Measurements from ENCODE around the gene KCTD16.

KCTD16 gene

DNA sequence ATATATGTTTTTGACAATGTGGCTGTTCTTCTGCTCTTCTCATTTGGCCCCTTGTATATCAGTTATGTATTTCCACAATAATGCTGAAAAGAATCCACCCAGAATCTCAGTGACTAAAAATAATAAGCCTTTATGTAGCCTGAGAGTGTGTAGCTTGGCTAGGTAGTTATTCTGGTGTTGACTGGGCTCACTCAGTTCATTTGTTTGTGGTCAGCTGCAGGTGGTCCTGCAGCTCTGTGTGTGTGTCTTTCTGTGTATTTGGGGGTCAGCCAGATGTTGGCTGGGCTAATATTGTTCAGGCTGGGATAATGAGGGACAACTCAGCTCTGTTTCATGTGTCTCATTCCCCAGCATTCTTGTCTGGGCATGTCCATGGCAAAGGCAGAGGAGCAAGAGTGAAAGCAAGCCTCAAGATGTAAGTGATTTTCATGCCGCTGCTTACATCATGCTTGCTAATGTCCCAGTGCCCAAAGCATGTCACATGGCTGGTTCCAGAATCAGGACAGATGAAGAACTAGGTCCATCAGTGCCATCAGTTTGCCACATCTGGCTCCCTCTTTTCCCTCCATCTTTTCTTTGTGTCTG is 162.8 kb downstream of the KCTD16 start:
- DNase-seq (ENCODE audit: low spot score) = no peak

DNA sequence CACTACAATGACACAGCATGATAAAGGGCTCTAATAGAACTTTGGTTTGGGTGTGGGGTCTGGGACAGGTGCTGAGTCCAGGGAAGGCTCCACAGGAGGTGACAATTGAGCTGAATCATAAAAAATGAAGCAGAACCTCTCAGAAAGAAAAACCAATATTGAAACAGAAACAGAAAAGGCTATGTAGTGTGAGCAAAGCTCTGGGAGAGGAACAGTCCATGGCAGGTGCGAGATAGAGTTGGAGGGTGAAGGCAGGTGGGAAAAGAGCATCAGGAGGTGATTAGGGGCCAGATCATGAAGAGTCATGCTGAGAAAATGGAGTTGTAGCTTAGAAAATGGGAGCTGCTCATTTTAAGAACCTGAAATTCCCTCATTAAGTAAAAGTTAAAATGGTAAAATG is 164.9 kb downstream of the KCTD16 start:
- no peak for DNase-seq (ENCODE audit: low spot score)

DNA sequence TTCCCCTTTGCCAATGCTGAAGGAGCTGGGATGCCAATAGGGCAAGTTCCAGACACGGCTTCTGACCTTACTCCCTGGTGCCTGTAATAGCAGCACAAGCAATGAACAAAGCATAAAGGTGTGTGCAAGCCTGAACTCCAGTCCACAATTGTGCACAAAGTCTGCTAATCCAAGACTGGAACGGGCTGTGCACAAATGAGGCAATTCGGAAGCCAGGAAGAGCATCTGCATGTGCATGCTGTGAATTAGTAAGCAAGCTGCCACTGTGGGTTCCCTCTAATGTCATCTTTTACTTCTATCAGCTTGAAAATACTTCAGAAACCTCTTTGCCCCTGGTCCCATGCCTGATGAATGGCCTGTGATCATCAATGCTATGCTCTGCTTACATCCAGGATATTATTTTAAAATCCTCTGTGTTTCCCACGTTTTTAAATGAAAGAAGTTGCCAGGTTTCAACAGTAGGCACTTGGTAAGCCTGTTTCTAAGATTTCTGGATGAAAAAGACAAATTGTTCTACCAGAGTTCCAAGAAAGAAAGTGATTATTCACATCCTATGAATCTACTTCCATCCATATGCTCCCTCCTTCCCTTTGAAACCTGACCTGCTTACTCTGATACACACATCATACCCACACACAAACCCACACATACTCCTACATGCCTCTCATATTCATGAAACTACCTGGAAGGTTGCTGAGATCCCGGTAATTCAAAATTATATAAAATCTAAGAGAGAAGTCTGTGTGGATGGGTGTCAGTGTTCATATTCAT is 165.7 kb downstream of the KCTD16 start:
- no peak for DNase-seq (ENCODE audit: low spot score)

DNA sequence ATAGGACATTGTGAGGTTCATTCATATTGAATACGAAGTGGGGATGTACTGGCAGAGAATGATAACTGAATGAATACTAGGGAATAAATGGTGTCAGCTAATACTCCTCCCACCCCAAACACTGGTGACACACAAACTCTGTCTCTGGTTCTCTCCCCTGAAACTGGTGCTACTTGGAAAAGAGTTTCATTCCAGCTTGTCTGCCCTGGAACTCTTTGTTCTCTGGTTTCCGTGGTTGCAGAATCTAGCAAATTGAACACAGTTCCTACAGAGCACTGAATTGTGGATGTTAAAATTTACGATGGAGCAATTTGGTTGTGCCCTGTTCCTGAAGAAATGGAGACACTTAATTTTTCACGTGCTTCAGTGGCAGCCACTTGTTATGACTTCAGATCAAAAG is 181.7 kb downstream of the KCTD16 start:
- no peak for DNase-seq (ENCODE audit: low spot score)

DNA sequence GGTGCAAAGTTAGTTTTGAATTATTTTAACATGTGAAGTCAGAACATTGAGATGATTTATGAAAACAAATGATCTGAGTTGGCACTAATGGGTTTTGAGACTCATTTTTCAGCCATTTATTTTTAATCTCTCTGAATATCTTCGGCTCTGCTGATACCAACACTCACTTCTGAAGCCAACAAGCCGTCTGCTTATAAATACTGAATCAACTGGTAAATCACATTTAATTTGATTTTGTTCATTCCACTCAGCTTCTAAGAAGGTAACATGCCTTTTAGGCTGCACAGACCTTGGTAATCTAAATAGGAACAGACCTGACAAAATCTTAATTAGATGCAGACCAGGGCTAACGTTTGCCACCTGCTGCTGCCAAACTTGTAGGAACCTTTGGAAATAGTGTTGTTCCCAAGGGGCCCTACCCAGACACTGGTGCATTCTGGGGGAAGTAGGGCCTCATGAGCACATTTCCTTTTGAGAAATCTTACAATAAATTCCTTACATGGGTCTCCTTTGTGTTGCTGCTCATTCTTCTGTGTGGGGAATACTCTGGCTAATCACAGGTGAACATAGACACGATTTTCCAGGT is 182.2 kb downstream of the KCTD16 start:
- no peak for DNase-seq (ENCODE audit: low spot score)

DNA sequence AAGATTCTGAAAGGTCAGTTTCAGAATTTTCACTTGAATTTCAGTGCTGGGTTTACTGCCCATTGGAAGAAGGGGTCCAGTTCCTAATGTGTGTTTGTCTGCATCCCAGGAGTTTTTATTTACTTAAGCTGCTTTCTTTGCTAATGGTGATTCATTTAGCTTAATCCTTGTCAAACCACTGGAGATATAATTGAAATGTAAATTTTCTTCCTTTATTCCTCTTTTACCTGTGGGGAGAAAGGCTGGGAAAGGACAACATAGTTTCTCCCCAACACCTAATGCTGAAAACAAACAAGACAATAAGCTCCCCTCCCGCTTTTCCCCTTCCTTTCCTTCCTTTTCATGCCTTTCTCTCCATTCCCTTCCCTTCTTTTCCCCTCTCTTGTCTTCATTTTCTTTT is 185.8 kb downstream of the KCTD16 start:
- no peak for DNase-seq (ENCODE audit: low spot score)

DNA sequence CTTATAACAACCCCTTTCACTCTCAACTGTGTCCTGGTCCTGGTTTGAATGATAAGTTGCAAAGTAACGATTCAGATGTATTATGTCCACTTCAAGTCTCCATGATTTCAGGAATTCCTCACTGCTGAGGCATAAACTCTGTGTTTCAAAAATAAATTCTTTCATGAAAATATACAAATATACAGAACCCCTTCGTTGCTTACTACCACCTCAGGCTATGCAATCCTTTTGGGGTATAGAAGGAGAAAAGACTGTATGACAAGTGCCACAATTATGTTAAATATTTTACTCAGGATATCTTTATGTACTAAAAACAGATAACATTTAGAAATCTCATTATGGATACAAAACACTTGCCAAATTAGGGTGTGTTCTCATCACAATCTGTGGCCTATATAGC is 190.7 kb downstream of the KCTD16 start:
- no peak for DNase-seq (ENCODE audit: low spot score)

DNA sequence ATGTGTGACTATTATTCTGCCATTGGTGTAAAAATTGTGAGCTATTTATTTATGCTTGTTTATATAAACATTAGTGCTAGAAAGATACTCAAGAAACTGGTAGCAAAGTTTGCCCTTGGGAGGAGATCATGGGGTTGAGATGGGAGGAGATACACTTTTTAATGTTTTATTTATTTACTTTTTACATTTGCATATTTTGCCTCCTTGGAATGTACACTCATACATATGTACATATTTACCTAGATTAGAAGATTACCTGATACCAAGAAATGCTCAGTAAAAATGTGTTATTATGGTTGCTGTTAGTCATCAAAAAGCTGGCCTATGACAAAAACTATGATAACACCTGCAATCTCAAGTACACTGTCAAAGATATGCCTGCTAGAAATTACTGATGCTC is 195.2 kb downstream of the KCTD16 start:
- no peak for DNase-seq (ENCODE audit: low spot score)

DNA sequence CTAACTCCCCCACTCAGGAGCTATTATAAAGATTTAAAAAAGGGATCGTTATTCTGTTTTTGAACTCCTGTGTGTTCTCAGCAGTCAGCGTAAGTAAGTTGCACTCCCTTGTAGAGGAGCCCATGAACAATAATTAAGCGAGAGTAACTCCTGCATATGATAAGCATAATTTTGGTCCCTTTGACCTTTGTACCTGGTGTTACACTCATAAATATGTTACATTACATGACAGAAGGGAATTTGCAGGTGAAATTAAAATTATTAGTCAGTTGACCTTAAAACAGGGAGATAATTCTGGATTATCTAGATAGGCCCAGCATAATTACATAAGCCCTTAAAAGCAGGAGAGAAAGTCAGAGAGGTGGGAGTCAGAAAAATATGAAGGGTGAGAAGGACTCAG is 197.3 kb downstream of the KCTD16 start:
- DNase-seq (ENCODE audit: low spot score) = no peak

DNA sequence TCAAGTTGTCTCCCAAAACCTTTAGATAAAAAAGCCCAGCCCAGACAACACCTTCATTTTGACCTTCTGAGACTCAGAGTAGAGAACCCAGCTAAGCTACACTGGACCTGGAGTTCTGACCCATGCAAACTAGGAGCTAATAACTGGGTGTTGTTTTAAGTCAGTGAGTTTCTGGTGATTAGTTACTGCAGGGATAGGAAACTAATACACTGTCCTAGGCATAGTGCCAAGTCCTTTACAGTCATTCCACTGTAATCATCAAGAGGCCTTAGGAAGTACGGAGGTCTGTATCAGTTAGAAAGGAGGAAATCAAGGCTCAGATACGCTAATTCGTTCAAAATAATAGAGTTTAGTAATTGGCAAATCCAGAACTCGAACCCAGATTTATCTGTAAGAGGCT is 197.9 kb downstream of the KCTD16 start:
- DNase-seq (ENCODE audit: low spot score) = no peak

DNA sequence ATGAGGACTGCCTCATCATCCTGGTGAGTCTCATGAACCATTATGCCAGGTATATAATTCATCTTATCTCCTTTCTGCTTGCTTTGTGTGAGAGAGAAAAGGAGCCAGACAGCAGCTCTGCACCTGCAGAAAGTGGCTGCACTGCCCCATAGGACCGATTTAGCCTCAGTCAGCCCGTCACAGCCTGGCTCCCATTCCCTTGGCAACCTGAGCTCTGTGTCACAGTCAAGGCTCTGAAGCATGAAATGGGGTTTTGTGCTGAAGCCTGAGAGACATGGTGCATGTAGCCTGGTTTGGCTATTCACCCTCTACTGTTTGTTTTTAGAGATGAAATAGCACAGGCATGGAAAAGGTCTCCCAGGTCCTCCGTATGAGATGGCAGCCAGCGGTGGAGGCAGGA is 198.3 kb downstream of the KCTD16 start:
- DNase-seq (ENCODE audit: low spot score) = no peak

DNA sequence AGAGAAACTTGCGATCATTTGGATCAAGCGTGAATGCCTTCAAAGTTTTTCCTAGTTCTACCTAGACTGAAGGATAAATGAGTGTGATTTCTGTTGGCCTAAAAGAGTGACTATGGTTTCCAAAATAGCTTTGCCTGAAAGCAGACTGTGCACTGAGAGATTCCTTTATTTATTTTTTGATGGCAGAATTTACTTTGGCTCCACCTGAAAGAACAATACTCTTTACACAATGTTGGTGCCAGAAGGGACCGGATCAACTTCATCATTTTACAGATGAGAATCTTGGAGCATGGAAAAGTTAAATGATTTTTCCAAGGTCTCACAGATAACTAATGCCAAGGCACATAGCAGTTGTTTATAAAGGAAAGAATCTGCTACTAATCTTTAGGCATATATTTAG is 199.6 kb downstream of the KCTD16 start:
- DNase-seq (ENCODE audit: low spot score) = no peak

DNA sequence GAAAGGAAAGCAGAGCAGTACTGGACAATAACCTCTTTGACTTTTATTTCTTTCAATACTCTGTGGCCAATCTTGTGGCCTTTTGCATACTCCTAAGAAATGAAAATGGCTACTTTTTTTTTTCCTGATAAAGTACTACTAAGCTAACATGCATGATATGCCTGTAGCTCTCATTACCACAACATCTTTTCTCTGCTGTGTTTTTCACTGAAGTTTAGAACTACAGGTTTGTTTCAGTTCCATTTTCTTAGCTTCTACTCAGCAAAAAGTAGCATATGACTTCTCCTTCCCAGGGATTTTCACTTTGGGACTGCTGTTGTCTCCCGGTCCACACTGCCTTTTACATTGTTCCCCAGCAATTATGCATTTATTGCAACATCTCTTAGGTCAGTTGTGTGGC is 204.0 kb downstream of the KCTD16 start:
- no peak for DNase-seq (ENCODE audit: low spot score)

DNA sequence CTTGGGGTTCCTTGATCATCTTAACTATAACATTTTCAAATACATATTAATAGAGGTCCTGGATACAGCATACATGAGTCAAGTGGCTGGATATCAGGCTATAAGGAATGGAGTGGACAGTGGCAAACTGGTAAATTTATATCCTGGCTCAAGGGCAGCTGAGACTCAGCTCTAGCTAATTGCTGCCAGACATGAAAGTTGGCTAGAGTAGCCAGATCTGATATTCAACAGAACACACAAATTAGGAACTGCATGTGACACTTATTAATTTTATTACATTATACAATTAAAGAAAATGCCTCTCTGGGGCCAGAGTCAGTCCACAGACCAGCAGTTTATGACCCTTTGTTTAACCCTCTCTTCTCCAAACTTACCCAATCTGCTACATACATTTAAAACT is 206.5 kb downstream of the KCTD16 start:
- no peak for DNase-seq (ENCODE audit: low spot score)

DNA sequence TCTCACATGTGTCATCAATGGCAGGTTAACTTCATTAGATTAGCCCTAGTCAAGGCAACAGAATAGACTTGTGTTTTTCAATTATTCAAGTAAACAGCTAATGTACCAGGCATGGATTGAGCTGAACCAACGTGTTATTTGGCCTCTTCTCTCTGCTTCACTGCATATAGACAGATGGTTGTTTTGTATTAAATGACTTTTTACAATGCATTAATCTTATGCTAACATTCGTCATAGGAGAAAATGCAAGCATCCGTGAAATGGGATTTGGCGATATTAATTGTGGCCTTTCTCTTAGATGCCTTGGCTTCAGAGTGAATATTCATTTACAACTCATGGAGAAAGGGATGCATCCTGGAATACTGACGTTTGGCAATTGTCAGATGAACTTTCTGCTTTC is 208.0 kb downstream of the KCTD16 start:
- DNase-seq (ENCODE audit: low spot score) = no peak

DNA sequence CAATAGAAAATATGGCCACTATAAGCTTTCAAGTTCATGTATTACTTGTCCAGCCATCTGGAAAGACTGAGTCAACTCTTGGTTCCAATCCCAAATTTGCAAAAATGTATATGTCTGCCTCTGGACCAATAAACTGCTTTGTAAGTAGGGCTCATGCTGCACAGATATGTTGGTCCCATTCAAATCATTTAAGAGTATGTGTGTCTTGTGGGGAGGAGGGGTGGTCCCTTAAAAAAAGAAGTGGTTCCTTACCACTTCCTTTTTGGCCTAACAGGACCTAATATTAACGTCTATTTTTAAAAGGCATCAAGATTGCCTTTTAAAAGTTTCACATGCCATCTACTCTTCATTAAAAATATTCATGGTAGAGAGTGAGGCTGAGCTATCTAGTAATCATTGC is 214.9 kb downstream of the KCTD16 start:
- no peak for DNase-seq (ENCODE audit: low spot score)

DNA sequence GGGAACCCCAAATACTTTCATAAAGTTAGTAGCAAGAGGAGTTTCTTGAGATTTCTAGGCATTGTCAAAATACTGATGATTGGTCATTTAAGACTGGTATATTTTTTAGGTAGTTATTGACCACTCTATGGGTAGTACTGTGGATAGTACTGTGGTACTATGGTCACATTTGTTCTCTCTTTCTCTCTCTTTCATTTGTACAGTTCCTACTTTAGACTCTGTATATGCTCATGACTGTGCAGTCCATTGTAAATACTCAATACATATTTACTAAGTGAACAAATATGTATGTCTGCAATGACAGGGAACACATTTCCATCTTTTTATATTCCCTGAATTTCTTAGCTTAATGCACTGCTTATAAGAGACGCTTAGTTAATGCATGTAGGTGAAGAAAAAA is 215.6 kb downstream of the KCTD16 start:
- DNase-seq (ENCODE audit: low spot score) = no peak

DNA sequence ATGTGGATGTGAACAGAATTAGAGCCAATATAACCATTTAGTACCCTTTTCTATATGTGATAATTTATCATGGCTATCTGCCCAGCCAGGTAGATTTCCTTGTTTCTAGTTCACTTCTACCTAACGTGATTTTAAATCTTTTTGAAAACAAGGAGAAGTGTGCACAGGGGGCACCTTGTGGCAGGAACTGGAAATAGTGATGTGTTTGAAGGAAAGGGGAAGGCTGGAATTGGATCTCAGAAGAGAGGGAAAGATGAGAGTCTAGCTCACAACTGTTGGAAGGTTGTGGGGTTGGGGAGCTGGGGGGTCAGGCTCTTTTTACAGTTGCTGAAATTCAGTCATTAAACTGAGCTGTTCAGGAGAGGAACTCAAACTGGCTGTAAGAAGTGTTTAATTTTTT is 219.5 kb downstream of the KCTD16 start:
- no peak for DNase-seq (ENCODE audit: low spot score)

DNA sequence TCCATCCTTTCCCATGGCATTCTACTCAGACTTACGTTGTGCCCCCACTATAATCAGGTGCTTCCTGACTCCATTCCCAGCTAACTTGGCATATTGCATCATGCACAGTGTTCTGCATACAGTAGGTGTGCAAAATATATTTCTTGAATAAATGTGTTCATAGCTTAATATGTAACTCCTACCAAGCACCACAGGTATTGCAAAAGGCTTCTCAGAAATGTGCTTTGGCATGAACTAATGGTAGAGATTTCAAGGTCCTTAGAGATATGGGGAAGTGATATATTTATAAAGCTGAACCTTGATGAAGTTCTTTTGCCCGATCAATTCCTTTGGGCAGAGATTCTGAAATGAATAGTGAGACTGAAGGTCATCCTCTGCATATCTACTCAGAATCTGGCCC is 220.4 kb downstream of the KCTD16 start:
- DNase-seq (ENCODE audit: low spot score) = no peak

DNA sequence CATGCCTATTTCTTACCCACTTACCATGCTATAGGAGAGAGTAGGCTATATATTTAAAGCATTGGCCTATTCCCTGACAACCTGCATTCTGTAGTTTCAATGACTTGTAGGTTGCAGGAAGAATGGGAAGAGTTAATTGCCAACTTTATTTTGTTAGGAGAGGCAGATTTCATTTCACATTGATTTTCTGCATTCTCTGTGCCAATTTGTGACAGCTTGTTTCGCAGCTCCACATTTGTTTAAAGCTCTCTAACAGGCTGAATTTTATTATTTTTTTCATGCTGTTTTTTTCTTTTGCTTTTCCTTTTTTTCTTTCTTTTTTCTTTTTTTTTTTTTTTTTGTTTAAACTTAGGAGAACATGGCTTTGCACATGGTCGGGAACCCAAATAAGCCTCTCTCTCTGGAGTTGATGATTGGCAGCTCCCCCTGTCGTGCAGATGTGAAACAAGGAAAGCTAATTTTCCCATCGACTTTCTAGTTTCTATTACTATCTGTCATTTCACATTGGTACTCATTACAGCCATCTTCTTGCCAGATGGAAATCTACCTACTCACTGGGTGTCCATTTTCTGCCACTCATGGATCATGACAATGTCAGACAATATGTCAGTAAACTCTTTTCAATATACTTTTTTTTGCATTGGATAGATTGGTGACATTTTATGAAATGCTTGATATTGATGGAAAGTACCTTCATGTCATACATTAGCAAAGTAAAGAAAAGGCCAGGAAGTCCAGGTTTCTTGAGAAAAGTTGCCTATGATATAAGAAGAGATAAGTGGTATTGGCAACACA is 223.2 kb downstream of the KCTD16 start:
- DNase-seq (ENCODE audit: low spot score) = no peak

DNA sequence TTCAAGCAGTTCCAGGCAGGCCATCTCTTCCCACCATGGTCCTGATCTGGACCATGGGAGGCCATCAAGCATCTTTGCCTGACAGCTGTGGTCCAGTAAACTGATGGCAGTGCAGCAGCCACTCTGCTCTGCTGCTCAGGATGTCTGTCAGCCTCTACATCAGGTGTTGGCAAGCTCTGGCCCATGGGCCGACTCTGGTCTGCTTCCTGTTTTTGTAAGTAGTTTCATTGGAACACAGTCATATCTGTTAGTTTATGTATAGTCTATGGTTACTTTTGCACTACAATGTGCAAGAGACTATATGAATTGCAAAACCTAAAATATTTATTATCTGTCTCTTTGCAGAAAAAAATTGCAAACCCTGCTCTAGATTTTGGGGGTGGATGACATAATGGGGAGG is 225.0 kb downstream of the KCTD16 start:
- no peak for DNase-seq (ENCODE audit: low spot score)

DNA sequence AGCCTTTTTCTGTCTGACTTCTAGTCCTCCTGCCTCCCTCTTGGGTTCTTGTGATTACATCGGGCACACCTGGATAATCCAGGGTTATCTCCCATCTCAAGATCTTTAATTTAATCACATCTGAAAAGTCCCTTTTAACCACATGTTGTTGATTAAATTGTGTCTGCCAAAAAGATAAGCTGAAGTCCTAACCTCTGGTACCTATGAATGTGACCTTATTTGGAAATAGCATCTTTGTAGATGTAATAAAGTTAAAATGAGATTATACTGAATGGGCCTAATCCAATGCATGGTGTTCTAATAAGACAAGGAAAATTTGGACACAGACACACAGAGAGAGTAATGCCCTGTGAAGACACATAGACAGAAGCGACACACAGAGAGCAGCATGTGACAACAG is 232.4 kb downstream of the KCTD16 start:
- no peak for DNase-seq (ENCODE audit: low spot score)

DNA sequence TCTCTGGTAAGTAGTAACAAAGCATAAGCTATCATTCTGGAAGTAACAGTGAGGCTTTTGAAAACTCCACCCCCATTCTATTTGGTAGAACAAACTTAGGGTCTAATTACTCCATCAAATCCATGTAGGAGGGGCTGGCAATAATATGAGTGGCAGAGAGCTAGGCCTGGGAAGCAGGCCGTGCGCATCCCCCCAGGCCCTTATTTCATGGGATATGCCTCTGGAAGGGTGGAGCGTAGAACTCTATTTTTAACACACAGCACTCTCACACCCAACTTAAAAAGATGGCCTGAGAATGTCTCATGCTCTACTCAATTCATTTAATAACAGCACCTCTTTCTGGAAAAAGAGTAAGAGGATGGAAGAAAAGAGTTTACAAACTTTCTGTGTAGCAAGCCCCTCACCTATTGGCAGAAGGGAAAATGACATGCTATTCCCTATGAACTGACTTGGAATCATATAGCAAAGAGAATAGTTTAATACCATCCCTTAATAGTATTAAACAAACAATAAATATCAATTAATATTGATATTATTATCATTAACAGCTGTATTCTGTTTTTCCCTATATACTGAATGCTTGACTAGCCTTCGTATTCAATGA is 233.2 kb downstream of the KCTD16 start:
- no peak for DNase-seq (ENCODE audit: low spot score)

Measured in globus pallidus (tissue), 1 donor.